PC-9 (cell line): ENCODE results near the gene PJA1. TPM values are rescaled to one million over a fixed set of nuclear protein-coding genes. Genes with fewer than 3 reads are reported as not detected.

Experiments
- BruUV-seq: library from RNA; stranded (reverse); fragments of 400-500 nt; replicated peaks from 2 replicates; lab custom pipeline; 2021; lab: Mats Ljungman, UMichigan
- CTCF ChIA-PET: fragments of 300-600 bp; sonication (Branson Sonifier 250); formaldehyde crosslinking; loops from one replicate; lab custom pipeline; 2022; ENCODE audit warnings: antibody characterized with exemption; lab: Charles Lee
- POLR2A ChIA-PET: fragments of 300-600 bp; sonication (Branson Sonifier 250); formaldehyde crosslinking; loops from one replicate; lab custom pipeline; 2022; ENCODE audit warnings: antibody characterized with exemption; ENCODE audit not compliant: unreplicated experiment; lab: Charles Lee
- DNase-seq, 2 experiments: peaks; one replicate each; pipeline versions ENCODE4 v3.0.0 to v3.0.0-alpha.2; 2015 to 2022; ENCODE audit warnings: mixed read lengths in 1 of 2
- H2AFZ ChIP-seq: fragments of 200-600 bp; sonication (generic); 2 replicates; pipeline ENCODE4 v1.8.1; 2017; ENCODE audit warnings: antibody characterized with exemption
- H3F3A ChIP-seq: fragments of 200-600 bp; sonication (generic); 2 replicates; pipeline ENCODE4 v1.8.1; 2017; ENCODE audit warnings: antibody characterized with exemption, mild to moderate bottlenecking, low read depth; ENCODE audit not compliant: insufficient read depth
- H3K27ac ChIP-seq: fragments of 200-600 bp; sonication (generic); 2 replicates; pipeline ENCODE4 v1.6.1; 2016; ENCODE audit warnings: mixed run types
- H3K27me3 ChIP-seq: fragments of 200-600 bp; sonication (generic); 2 replicates; pipeline ENCODE4 v1.6.1; 2016; ENCODE audit warnings: low read depth, mixed run types; ENCODE audit not compliant: insufficient read depth
- H3K36me3 ChIP-seq: fragments of 200-600 bp; sonication (generic); 2 replicates; pipeline ENCODE4 v1.6.1; 2016; ENCODE audit warnings: low read depth, mixed run types
- H3K4me1 ChIP-seq: fragments of 200-600 bp; sonication (generic); replicated peaks from 2 replicates; pipeline ENCODE4 v1.6.1; 2016; ENCODE audit warnings: mixed run types; ENCODE audit not compliant: insufficient read depth
- H3K4me2 ChIP-seq: fragments of 200-600 bp; sonication (generic); 2 replicates; pipeline ENCODE4 v1.6.1; 2017; ENCODE audit warnings: mixed run types
- H3K4me3 ChIP-seq: fragments of 200-600 bp; sonication (generic); 2 replicates; pipeline ENCODE4 v1.6.1; 2016; ENCODE audit warnings: mixed run types
- H3K79me2 ChIP-seq: fragments of 200-600 bp; sonication (generic); 2 replicates; pipeline ENCODE4 v1.6.1; 2017; ENCODE audit warnings: low read depth, mixed run types
- H3K9me2 ChIP-seq: fragments of 200-600 bp; sonication (generic); 2 replicates; pipeline ENCODE4 v1.8.1; 2017; ENCODE audit warnings: mild to moderate bottlenecking; ENCODE audit not compliant: insufficient read depth
- H3K9me3 ChIP-seq: fragments of 200-600 bp; sonication (generic); 2 replicates; pipeline ENCODE4 v1.8.1; 2016; ENCODE audit warnings: low read depth; ENCODE audit not compliant: insufficient read depth
- H4K20me1 ChIP-seq: fragments of 200-600 bp; sonication (generic); 2 replicates; pipeline ENCODE4 v1.8.1; 2017; ENCODE audit not compliant: insufficient read depth
- EZH2 ChIP-seq: fragments of 200-600 bp; sonication (generic); IDR thresholded peaks from 2 replicates; pipeline ENCODE4 v1.8.0; 2017; ENCODE audit warnings: antibody characterized with exemption, low read depth
- intact Hi-C: fragments of 100-400 bp; cut with micrococcal nuclease; formaldehyde crosslinking; loops from one replicate; pipeline ENCODE4 v1.10.0; 2022; ENCODE audit not compliant: unreplicated experiment
- total RNA-seq: library from RNA; stranded (reverse); gene quantifications from 2 replicates; pipeline ENCODE4 v1.2.3, GENCODE V29; 2021
- TF ChIP-seq, protein P1 (sequence below): fragments of 200-600 bp; sonication (generic); conservative IDR thresholded peaks from 2 replicates; pipeline ENCODE4 v1.6.1; 2017; ENCODE audit warnings: mixed run types, antibody characterized with exemption, mild to moderate bottlenecking, moderate library complexity

Gene PJA1
- total RNA-seq, 1 experiment from 2014 or later, result 27.7 TPM

GRCh38 chrX:69148946-69149345 lies 16.3 kb downstream of the PJA1 start:
- ChIA-PET POLR2A (interaction anchor here (0.7 kb wide), 1 partner anchor 226 kb away, joined by 6 read pairs; no protein-coding TSS in a partner anchor), CTCF (no interaction called here)
- Histone ChIP-seq H3K79me2 (no peaks in the 10 kb centered on the region), H3K27me3 (no peaks in the 10 kb centered on the region), H3K4me3 (no peak overlapping the region), H3K9me3 (no peaks in the 10 kb centered on the region), H2AFZ (no peak overlapping the region), H3K9me2 (no peaks in the 10 kb centered on the region), H3F3A (peaks cover 28% of the 10 kb centered on the region), H3K36me3 (no peaks in the 10 kb centered on the region), H3K4me1 (peaks cover 58% of the 10 kb centered on the region), H4K20me1 (no peaks in the 10 kb centered on the region), H3K4me2 (no peak overlapping the region), H3K27ac (no peak overlapping the region)
- DNase-seq, result no peak
- no TSS peak for BruUV-seq
- intact Hi-C loops, result no loop called here
- TF ChIP-seq, protein P1, sequence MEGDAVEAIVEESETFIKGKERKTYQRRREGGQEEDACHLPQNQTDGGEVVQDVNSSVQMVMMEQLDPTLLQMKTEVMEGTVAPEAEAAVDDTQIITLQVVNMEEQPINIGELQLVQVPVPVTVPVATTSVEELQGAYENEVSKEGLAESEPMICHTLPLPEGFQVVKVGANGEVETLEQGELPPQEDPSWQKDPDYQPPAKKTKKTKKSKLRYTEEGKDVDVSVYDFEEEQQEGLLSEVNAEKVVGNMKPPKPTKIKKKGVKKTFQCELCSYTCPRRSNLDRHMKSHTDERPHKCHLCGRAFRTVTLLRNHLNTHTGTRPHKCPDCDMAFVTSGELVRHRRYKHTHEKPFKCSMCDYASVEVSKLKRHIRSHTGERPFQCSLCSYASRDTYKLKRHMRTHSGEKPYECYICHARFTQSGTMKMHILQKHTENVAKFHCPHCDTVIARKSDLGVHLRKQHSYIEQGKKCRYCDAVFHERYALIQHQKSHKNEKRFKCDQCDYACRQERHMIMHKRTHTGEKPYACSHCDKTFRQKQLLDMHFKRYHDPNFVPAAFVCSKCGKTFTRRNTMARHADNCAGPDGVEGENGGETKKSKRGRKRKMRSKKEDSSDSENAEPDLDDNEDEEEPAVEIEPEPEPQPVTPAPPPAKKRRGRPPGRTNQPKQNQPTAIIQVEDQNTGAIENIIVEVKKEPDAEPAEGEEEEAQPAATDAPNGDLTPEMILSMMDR, result no peak

GRCh38 chrX:69146739-69147138 lies 18.5 kb downstream of the PJA1 start:
- Histone ChIP-seq H3K4me3 (no peak overlapping the region), H3K9me3 (no peaks in the 10 kb centered on the region), H4K20me1 (no peaks in the 10 kb centered on the region), H3K36me3 (no peaks in the 10 kb centered on the region), H3K4me2 (no peak overlapping the region), H3K27me3 (no peaks in the 10 kb centered on the region), H3K9me2 (no peaks in the 10 kb centered on the region), H3F3A (peaks cover 14% of the 10 kb centered on the region), H3K27ac (no peak overlapping the region), H3K79me2 (no peaks in the 10 kb centered on the region), H3K4me1 (peaks cover 36% of the 10 kb centered on the region), H2AFZ (no peak overlapping the region)
- ChIA-PET CTCF (no interaction called here), POLR2A (no interaction called here)
- intact Hi-C loops, result no loop called here
- TF ChIP-seq, protein P1, result no peak
- TF ChIP-seq EZH2, result no peak
- no peak for DNase-seq
- BruUV-seq, result no TSS peak

GRCh38 chrX:69145714-69146113 lies 19.5 kb downstream of the PJA1 start:
- Histone ChIP-seq H3K27me3 (no peaks in the 10 kb centered on the region), H2AFZ (no peak overlapping the region), H3K9me3 (no peaks in the 10 kb centered on the region), H3K4me2 (no peak overlapping the region), H3F3A (peaks cover 4% of the 10 kb centered on the region; the same call in 1 of the 2 replicates), H3K4me3 (no peak overlapping the region), H4K20me1 (no peaks in the 10 kb centered on the region), H3K36me3 (no peaks in the 10 kb centered on the region), H3K27ac (no peak overlapping the region), H3K79me2 (no peaks in the 10 kb centered on the region), H3K4me1 (peaks cover 26% of the 10 kb centered on the region), H3K9me2 (no peaks in the 10 kb centered on the region)
- BruUV-seq, result no TSS peak
- intact Hi-C loops, result no loop called here
- no peak for TF ChIP-seq EZH2
- TF ChIP-seq, protein P1, result no peak
- POLR2A ChIA-PET, result no interaction called here
- CTCF ChIA-PET, result no interaction called here
- no peak for DNase-seq
